ENCODE data around the gene YJEFN3.

DNA sequence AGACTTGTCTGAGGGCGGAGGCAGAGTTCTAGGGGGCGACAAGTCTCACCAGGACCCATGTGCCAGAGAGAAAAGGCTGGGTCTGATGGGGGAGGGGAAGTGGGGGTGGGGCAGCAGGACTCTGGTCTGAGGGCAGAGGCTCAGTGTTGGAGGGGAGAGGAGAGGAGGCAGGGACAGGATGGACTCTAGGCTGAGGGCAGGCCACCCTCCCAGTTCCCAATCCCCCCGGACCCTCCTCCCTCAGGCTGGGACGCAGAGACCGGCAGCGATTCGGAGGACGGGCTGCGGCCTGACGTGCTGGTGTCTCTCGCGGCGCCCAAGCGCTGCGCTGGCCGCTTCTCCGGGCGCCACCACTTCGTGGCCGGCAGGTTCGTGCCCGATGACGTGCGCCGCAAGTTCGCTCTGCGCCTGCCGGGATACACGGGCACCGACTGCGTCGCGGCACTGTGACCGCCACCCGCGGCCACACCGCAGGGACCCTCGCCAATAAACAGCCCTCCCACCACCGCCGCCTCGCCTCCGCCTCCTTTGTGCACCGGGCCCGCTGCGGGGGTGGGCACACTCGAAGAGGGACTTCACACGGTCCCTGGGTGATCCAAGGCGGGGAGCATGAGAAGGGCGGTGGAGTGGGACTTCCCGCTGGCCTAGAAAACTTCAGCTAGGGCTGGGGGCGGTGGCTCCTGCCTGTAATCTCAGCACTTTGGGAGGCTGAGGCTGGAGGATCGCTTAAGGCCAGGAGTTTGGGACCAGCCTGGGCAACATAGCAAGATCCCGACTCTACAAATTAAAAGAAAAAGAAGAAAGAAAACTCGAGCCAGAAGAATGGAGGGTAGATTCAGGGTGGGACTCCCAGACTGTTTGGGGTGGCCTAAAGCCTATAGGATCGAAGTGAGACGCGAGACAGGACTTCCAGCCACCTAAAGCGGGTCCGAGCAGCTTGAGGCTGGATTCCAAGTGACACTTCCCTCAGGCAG, 8.7 kb downstream of the YJEFN3 start:
- TF ChIP-seq, protein P1, sequence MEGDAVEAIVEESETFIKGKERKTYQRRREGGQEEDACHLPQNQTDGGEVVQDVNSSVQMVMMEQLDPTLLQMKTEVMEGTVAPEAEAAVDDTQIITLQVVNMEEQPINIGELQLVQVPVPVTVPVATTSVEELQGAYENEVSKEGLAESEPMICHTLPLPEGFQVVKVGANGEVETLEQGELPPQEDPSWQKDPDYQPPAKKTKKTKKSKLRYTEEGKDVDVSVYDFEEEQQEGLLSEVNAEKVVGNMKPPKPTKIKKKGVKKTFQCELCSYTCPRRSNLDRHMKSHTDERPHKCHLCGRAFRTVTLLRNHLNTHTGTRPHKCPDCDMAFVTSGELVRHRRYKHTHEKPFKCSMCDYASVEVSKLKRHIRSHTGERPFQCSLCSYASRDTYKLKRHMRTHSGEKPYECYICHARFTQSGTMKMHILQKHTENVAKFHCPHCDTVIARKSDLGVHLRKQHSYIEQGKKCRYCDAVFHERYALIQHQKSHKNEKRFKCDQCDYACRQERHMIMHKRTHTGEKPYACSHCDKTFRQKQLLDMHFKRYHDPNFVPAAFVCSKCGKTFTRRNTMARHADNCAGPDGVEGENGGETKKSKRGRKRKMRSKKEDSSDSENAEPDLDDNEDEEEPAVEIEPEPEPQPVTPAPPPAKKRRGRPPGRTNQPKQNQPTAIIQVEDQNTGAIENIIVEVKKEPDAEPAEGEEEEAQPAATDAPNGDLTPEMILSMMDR (IDR thresholded peaks at IDR 0.05) = no peak
- no peak for TF ChIP-seq POLR2A (IDR thresholded peaks at IDR 0.05; ENCODE audit: low read length)
- TF ChIP-seq, protein P2, sequence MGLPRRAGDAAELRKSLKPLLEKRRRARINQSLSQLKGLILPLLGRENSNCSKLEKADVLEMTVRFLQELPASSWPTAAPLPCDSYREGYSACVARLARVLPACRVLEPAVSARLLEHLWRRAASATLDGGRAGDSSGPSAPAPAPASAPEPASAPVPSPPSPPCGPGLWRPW (IDR thresholded peaks at IDR 0.05) = no peak
- no peak for TF ChIP-seq RAD21 (conservative IDR thresholded peaks at IDR 0.05 in 1 of 2, IDR thresholded peaks at IDR 0.05 in 1 of 2)
- TF ChIP-seq, protein P3, sequence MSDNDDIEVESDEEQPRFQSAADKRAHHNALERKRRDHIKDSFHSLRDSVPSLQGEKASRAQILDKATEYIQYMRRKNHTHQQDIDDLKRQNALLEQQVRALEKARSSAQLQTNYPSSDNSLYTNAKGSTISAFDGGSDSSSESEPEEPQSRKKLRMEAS (IDR thresholded peaks at IDR 0.05) = no peak
- no peak for TF ChIP-seq ZC3H11A (IDR thresholded peaks at IDR 0.05)
- TF ChIP-seq, protein P4, sequence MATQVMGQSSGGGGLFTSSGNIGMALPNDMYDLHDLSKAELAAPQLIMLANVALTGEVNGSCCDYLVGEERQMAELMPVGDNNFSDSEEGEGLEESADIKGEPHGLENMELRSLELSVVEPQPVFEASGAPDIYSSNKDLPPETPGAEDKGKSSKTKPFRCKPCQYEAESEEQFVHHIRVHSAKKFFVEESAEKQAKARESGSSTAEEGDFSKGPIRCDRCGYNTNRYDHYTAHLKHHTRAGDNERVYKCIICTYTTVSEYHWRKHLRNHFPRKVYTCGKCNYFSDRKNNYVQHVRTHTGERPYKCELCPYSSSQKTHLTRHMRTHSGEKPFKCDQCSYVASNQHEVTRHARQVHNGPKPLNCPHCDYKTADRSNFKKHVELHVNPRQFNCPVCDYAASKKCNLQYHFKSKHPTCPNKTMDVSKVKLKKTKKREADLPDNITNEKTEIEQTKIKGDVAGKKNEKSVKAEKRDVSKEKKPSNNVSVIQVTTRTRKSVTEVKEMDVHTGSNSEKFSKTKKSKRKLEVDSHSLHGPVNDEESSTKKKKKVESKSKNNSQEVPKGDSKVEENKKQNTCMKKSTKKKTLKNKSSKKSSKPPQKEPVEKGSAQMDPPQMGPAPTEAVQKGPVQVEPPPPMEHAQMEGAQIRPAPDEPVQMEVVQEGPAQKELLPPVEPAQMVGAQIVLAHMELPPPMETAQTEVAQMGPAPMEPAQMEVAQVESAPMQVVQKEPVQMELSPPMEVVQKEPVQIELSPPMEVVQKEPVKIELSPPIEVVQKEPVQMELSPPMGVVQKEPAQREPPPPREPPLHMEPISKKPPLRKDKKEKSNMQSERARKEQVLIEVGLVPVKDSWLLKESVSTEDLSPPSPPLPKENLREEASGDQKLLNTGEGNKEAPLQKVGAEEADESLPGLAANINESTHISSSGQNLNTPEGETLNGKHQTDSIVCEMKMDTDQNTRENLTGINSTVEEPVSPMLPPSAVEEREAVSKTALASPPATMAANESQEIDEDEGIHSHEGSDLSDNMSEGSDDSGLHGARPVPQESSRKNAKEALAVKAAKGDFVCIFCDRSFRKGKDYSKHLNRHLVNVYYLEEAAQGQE (IDR thresholded peaks at IDR 0.05) = no peak
- no peak for TF ChIP-seq JUN (IDR thresholded peaks at IDR 0.05)
- no peak for TF ChIP-seq ZFP36 (IDR thresholded peaks at IDR 0.05; ENCODE audit: borderline replicate concordance, partially characterized antibody)
- TF ChIP-seq MYC (IDR thresholded peaks at IDR 0.05; ENCODE audit: borderline replicate concordance, low read length) = no peak
- TF ChIP-seq EP300 (IDR thresholded peaks at IDR 0.05) = no peak
- no peak for TF ChIP-seq CEBPB (IDR thresholded peaks at IDR 0.05)
- no peak for TF ChIP-seq NFE2L2 (conservative IDR thresholded peaks at IDR 0.05; ENCODE audit: low read length)
- TF ChIP-seq HOXA7 (CRISPR knock-in tag; IDR thresholded peaks at IDR 0.05) = no peak

All from A549 (cell line).